CD4-positive, alpha-beta memory T cell (primary cell): ENCODE results near the gene THAP11. TPM values are rescaled to one million over a fixed set of nuclear protein-coding genes. Genes with fewer than 3 reads are reported as not detected.

Experiments
- CTCF ChIA-PET: fragments of 350-600 bp; sonication (Branson Sonifier 250); formaldehyde crosslinking; loops from one replicate; lab custom pipeline; 2021; ENCODE audit warnings: inconsistent platforms; ENCODE audit not compliant: partially characterized antibody; lab: Charles Lee
- POLR2A ChIA-PET: fragments of 350-600 bp; sonication (Branson Sonifier 250); formaldehyde crosslinking; loops from one replicate; lab custom pipeline; 2021; ENCODE audit not compliant: partially characterized antibody; lab: Charles Lee
- DNase-seq, 5 donors: peaks; one replicate each; pipeline versions ENCODE4 v3.0.0 to v3.0.0-alpha.2; 2020 to 2022; ENCODE audit warnings: mixed read lengths in 1 of 5
- H3K27ac ChIP-seq: one replicate; pipeline ENCODE4 v1.7.0; 2013; ENCODE audit warnings: low read depth, low read length
- H3K27me3 ChIP-seq: 2 replicates; pipeline ENCODE4 v1.7.0; 2013; ENCODE audit warnings: mild to moderate bottlenecking, low read length, moderate library complexity; ENCODE audit not compliant: insufficient read depth
- H3K36me3 ChIP-seq: 2 replicates; pipeline ENCODE4 v1.7.0; 2013; ENCODE audit warnings: mild to moderate bottlenecking, low read length, moderate library complexity; ENCODE audit not compliant: insufficient read depth
- H3K4me1 ChIP-seq: 2 replicates; pipeline ENCODE4 v1.7.0; 2013; ENCODE audit warnings: mild to moderate bottlenecking, low read length, moderate library complexity; ENCODE audit not compliant: insufficient read depth
- H3K4me3 ChIP-seq, 2 donors: one replicate each; pipeline ENCODE4 v1.7.0; 2013; ENCODE audit warnings: low read length in 2 of 2, mild to moderate bottlenecking in 1 of 2
- H3K9me3 ChIP-seq, 2 donors: one replicate each; pipeline ENCODE4 v1.7.0; 2013; ENCODE audit warnings: low read length in 2 of 2, control low read depth in 1 of 2; ENCODE audit not compliant: control insufficient read depth in 1 of 2
- H3K27ac Mint-ChIP-seq, 7 donors: one replicate each; pipeline ENCODE4 v1.8.0; 2020 to 2021; ENCODE audit warnings: mixed read lengths in 7 of 7, mild to moderate bottlenecking in 6 of 7, inconsistent platforms in 3 of 7, moderate library complexity in 3 of 7
- H3K27me3 Mint-ChIP-seq, 2 donors: one replicate each; pipeline ENCODE4 v1.8.0; 2020 to 2021; ENCODE audit warnings: mixed read lengths in 2 of 2
- H3K36me3 Mint-ChIP-seq, 2 donors: one replicate each; pipeline ENCODE4 v1.8.0; 2020 to 2021; ENCODE audit warnings: mixed read lengths in 2 of 2, inconsistent platforms in 1 of 2, mild to moderate bottlenecking in 1 of 2
- H3K4me1 Mint-ChIP-seq, 4 donors: one replicate each; pipeline ENCODE4 v1.8.0; 2020 to 2021; ENCODE audit warnings: mixed read lengths in 4 of 4, mild to moderate bottlenecking in 1 of 4
- H3K4me3 Mint-ChIP-seq, 8 donors: one replicate each; pipeline ENCODE4 v1.8.0; 2020 to 2021; ENCODE audit warnings: mixed read lengths in 8 of 8, mild to moderate bottlenecking in 7 of 8, moderate library complexity in 6 of 8, inconsistent platforms in 3 of 8
- H3K9me3 Mint-ChIP-seq, 8 donors: one replicate each; pipeline ENCODE4 v1.8.0; 2020 to 2021; ENCODE audit warnings: mixed read lengths in 8 of 8, mild to moderate bottlenecking in 5 of 8, inconsistent platforms in 3 of 8, moderate library complexity in 1 of 8
- intact Hi-C: fragments of 100-400 bp; cut with micrococcal nuclease; formaldehyde crosslinking; loops from one replicate; pipeline ENCODE4 v1.15.1; 2023
- polyA plus RNA-seq, 2 donors: library from polyadenylated mRNA; unstranded; fragments of 300-500 nt; fragmentation: Illumina TruSeq; gene quantifications; one replicate each; pipeline ENCODE4 v1.2.3, GENCODE V29; 2021
- total RNA-seq, 2 experiments: library from RNA; stranded (reverse); gene quantifications; one replicate each; pipeline ENCODE4 v1.2.3, GENCODE V29; 2021

The THAP11 gene
- total and polyA plus RNA-seq, 4 experiments from 2014 or later: 56.8 to 147 (median 94.4) TPM

DNA sequence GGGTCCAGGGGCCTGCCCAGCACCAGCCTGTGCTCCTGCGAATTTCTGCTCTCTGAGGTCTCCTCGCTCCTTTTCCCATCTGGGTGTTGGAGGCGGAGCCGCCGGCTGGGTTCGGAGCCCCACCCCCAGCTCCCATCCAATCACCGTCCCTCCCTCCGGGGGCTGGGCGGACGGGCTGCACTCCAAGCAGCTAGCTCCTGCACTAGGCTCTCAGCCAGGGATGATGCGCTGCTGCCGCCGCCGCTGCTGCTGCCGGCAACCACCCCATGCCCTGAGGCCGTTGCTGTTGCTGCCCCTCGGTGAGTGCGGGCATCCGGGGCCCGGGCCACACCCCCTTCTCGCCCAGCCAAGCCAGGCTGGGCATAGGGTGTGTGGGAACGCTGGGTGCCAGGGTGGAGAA is 42.6 kb downstream of the THAP11 start, which contains the start of gene NRN1L:
NRN1L (plus strand) TSS at position 202 of the 400 bp plus-strand sequence; CDS start at position 221, 19 bp downstream.
- no peak for DNase-seq
- H3K4me3 Mint-ChIP-seq: no peak within 1 kb of the TSS
- H3K27ac Mint-ChIP-seq: peak within 1 kb of the TSS in 5 of 7 donors; percentile 22 to 83 (median 55)
- H3K36me3 ChIP-seq: peaks cover 50% of the 10 kb centered on the region
- no peaks in the 10 kb centered on the region for H3K27me3 Mint-ChIP-seq
- POLR2A ChIA-PET: interaction anchor here (0.9 to 1.8 kb wide), 4 partner anchors 12 to 156 kb away, joined by 3 to 6 read pairs (median 4); partner anchors contain the start of genes CTRL and EDC4
- peaks cover 0 to 3% (median 0%) of the 10 kb centered on the region in 8 donors for H3K9me3 Mint-ChIP-seq
- H3K27me3 ChIP-seq: no peaks in the 10 kb centered on the region
- H3K36me3 Mint-ChIP-seq: peaks cover 29 to 47% of the 10 kb centered on the region in 2 donors
- no peaks in the 10 kb centered on the region for H3K4me1 ChIP-seq
- peaks cover 0 to 1% (median 0%) of the 10 kb centered on the region in 4 donors for H3K4me1 Mint-ChIP-seq
- no peak within 1 kb of the TSS for H3K4me3 ChIP-seq
- CTCF ChIA-PET: interaction anchor here (1.1 to 5.4 kb wide), 17 partner anchors 13 to 364 kb away, joined by 3 to 73 read pairs (median 6); partner anchors contain the start of genes DDX28, DUS2, NUTF2 and PSMB10
- H3K9me3 ChIP-seq: no peaks in the 10 kb centered on the region
- H3K27ac ChIP-seq: no peak within 1 kb of the TSS
- intact Hi-C loops: no loop called here

- Histone ChIP-seq H3K4me3 (no peak overlapping the region), H3K27ac (no peak overlapping the region), H3K9me3 (no peaks in the 10 kb centered on the region), H3K27me3 (no peaks in the 10 kb centered on the region), H3K36me3 (peaks cover 41% of the 10 kb centered on the region), H3K4me1 (no peaks in the 10 kb centered on the region)
- DNase-seq: no peak
- intact Hi-C loops: no loop called here
- Mint-ChIP-seq H3K27me3 (no peaks in the 10 kb centered on the region), H3K4me1 (peaks cover 0 to 1% (median 0%) of the 10 kb centered on the region in 4 donors), H3K36me3 (peaks cover 22 to 40% of the 10 kb centered on the region in 2 donors), H3K4me3 (no peak overlapping the region), H3K9me3 (peaks cover 0 to 3% (median 0%) of the 10 kb centered on the region in 8 donors), H3K27ac (peak overlapping the region in 1 of 7 donors; percentile 16)
- ChIA-PET CTCF (interaction anchor here (0.7 to 5.4 kb wide), 6 partner anchors 12 to 365 kb away, joined by 3 to 61 read pairs (median 12); partner anchors contain the start of gene EDC4), POLR2A (interaction anchor here (0.7 to 1.3 kb wide), 3 partner anchors 12 to 44 kb away, joined by 3 read pairs; partner anchors contain the start of gene EDC4)
Observed at GRCh38 chr16:67885545-67885944, 43.4 kb downstream of the THAP11 start.

DNA sequence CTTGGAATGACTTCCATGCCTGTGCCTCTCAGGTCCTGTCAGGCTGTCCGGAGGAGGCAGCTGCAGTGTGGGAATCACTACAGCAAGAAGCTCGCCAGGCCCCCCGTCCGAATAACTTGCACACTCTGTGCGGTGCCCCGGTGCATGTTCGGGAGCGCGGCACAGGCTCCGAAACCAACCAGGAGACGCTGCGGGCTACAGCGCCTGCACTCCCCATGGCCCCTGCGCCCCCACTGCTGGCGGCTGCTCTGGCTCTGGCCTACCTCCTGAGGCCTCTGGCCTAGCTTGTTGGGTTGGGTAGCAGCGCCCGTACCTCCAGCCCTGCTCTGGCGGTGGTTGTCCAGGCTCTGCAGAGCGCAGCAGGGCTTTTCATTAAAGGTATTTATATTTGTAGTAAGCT is 43.9 kb downstream of the THAP11 start:
- Mint-ChIP-seq H3K9me3 (peaks cover 0 to 2% (median 0%) of the 10 kb centered on the region in 8 donors), H3K4me3 (no peak overlapping the region), H3K27me3 (no peaks in the 10 kb centered on the region), H3K27ac (no peak overlapping the region), H3K36me3 (peaks cover 22 to 39% of the 10 kb centered on the region in 2 donors), H3K4me1 (peaks cover 0 to 1% (median 0%) of the 10 kb centered on the region in 4 donors)
- Histone ChIP-seq H3K4me3 (no peak overlapping the region), H3K4me1 (no peaks in the 10 kb centered on the region), H3K9me3 (no peaks in the 10 kb centered on the region), H3K36me3 (peaks cover 37% of the 10 kb centered on the region), H3K27me3 (no peaks in the 10 kb centered on the region), H3K27ac (no peak overlapping the region)
- intact Hi-C loops: no loop called here
- no peak for DNase-seq
- ChIA-PET POLR2A (interaction anchor here (0.7 to 1.0 kb wide), 2 partner anchors 13 to 43 kb away, joined by 3 read pairs; partner anchors contain the start of gene EDC4), CTCF (interaction anchor here (0.7 to 5.4 kb wide), 6 partner anchors 11 to 365 kb away, joined by 3 to 61 read pairs (median 6); partner anchors contain the start of gene EDC4)

DNA sequence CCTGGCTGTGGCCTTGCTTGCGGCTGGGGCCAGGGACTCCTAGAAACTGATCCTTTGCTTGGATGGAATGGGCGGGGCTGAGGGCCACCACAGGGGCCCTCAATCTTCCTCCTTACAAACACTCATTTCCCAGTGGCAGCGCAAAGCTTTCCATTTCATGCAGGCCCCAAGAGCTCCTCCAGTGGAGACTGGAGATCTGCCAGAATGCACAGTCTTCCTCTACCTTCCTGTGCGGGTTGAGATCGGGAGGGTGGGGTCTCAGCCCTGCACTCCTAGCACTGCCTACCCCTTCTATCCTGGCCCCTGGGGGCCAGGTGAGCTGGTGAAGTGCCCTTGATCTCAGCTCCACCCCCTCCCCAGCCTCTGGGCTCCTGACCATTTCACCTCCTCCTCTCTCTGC is 44.3 kb downstream of the THAP11 start:
- Histone ChIP-seq H3K36me3 (peaks cover 33% of the 10 kb centered on the region), H3K27me3 (no peaks in the 10 kb centered on the region), H3K9me3 (no peaks in the 10 kb centered on the region), H3K4me3 (no peak overlapping the region), H3K4me1 (no peaks in the 10 kb centered on the region), H3K27ac (no peak overlapping the region)
- Mint-ChIP-seq H3K27me3 (no peaks in the 10 kb centered on the region), H3K27ac (peak overlapping the region in 2 of 7 donors; percentile 30 to 73), H3K9me3 (no peaks in the 10 kb centered on the region), H3K4me1 (peaks cover 0 to 1% (median 0%) of the 10 kb centered on the region in 4 donors), H3K36me3 (peaks cover 22 to 35% of the 10 kb centered on the region in 2 donors), H3K4me3 (no peak overlapping the region)
- no peak for DNase-seq
- intact Hi-C loops: no loop called here
- ChIA-PET POLR2A (interaction anchor here (0.7 to 2.0 kb wide), 3 partner anchors 13 to 43 kb away, joined by 3 to 4 read pairs (median 3); partner anchors contain the start of gene EDC4), CTCF (interaction anchor here (0.7 to 5.4 kb wide), 6 partner anchors 8 to 365 kb away, joined by 3 to 61 read pairs (median 6); partner anchors contain the start of gene EDC4)

GRCh38 chr16:67888331-67888730 is 46.2 kb downstream of the THAP11 start:
- no peak for DNase-seq
- peaks cover 3 to 9% (median 7%) of the 10 kb centered on the region in 4 donors for H3K4me1 Mint-ChIP-seq
- H3K27me3 Mint-ChIP-seq: no peaks in the 10 kb centered on the region
- peaks cover 13% of the 10 kb centered on the region for H3K36me3 ChIP-seq
- no peaks in the 10 kb centered on the region for H3K9me3 Mint-ChIP-seq
- no peak overlapping the region for H3K4me3 ChIP-seq
- no peaks in the 10 kb centered on the region for H3K27me3 ChIP-seq
- POLR2A ChIA-PET: interaction anchor here (2.0 to 2.4 kb wide), 2 partner anchors 42 to 48 kb away, joined by 4 to 8 read pairs; partner anchors contain the start of gene PSMB10
- no peak overlapping the region for H3K27ac ChIP-seq
- intact Hi-C loops: no loop called here
- H3K36me3 Mint-ChIP-seq: peaks cover 14 to 18% of the 10 kb centered on the region in 2 donors
- H3K4me3 Mint-ChIP-seq: no peak overlapping the region
- CTCF ChIA-PET: interaction anchor here (0.5 to 2.4 kb wide), 3 partner anchors 9 to 1799 kb away, joined by 3 to 8 read pairs (median 3); no protein-coding TSS in a partner anchor
- H3K4me1 ChIP-seq: peaks cover 7% of the 10 kb centered on the region
- H3K27ac Mint-ChIP-seq: peak overlapping the region in 1 of 7 donors; percentile 8
- H3K9me3 ChIP-seq: no peaks in the 10 kb centered on the region

- CTCF ChIA-PET: interaction anchor here (0.7 to 3.8 kb wide), 4 partner anchors 9 to 148 kb away, joined by 3 to 24 read pairs (median 4); no protein-coding TSS in a partner anchor
- H3K27ac Mint-ChIP-seq: peak overlapping the region; percentile 86 to 98 (median 94)
- intact Hi-C loops: no loop called here
Observed at GRCh38 chr16:67892375-67892774, 50.3 kb downstream of the THAP11 start.

More at GRCh38 chr16:67892375-67892774, 50.3 kb downstream of the THAP11 start:
- Histone ChIP-seq H3K4me3 (peak overlapping the region; percentile 76 to 90), H3K27me3 (no peaks in the 10 kb centered on the region), H3K36me3 (no peaks in the 10 kb centered on the region), H3K4me1 (peaks cover 20% of the 10 kb centered on the region), H3K27ac (peak overlapping the region; percentile 95), H3K9me3 (no peaks in the 10 kb centered on the region)
- no peaks in the 10 kb centered on the region for H3K27me3 Mint-ChIP-seq
- peaks cover 0 to 7% of the 10 kb centered on the region in 2 donors for H3K36me3 Mint-ChIP-seq
- H3K9me3 Mint-ChIP-seq: no peaks in the 10 kb centered on the region
- POLR2A ChIA-PET: interaction anchor here (0.8 to 3.4 kb wide), 13 partner anchors 9 to 232 kb away, joined by 3 to 28 read pairs (median 4); partner anchors contain the start of genes ACD, CTRL, EDC4 and NFATC3
- DNase-seq: no peak
- peak overlapping the region; percentile 84 to 97 (median 92) for H3K4me3 Mint-ChIP-seq
- peaks cover 12 to 46% (median 37%) of the 10 kb centered on the region in 4 donors for H3K4me1 Mint-ChIP-seq
